NCI-H2196 (cell line): Measurements from ENCODE around the gene EFCAB11.

Experiments
- DNase-seq: peaks from one replicate; lab custom pipeline; 2025; ENCODE audit not compliant: unreplicated experiment; lab: John Stamatoyannopoulos, UW

Gene EFCAB11

GRCh38 chr14:89828471-89829165, 125.9 kb downstream of the EFCAB11 start:
- no peak for DNase-seq

DNA sequence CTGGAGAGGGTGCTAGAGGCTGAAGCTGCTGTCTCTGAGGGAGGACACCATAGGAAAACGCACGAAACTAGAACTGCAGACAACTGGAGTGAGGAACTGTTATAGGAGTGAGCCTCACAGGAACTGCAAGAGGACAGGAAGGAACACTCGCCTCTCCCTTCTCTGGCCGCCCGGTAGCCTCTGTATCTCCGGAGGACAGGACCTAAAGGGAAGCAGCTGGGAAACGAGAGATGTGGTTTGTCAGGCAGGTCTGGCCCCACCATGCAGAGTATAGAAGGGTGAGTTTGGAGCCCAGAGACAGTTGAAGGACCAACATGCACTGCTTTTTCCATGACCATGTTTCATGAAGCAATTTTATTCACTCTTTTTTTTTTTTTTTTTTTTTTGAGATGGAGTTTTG, 127.3 kb downstream of the EFCAB11 start:
- DNase-seq: no peak

DNA sequence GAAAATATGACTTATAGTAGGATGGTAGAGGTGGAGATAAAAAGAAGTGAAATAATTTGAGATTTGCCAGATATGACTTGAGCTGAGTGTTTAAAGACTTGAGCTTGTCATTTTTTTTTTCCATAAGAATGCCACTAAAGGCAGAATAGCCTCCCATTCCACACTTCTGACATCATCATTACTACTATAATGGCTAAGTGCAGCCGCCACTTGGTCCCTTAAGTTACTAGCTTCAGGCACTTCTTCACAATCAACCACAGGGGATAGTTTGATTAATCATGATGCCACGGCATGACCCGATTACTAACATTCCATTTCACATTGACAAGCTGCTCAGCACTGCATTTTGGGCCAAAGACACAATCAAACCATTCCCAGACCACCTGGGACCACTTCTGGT, 127.9 kb downstream of the EFCAB11 start:
- DNase-seq: no peak

DNA sequence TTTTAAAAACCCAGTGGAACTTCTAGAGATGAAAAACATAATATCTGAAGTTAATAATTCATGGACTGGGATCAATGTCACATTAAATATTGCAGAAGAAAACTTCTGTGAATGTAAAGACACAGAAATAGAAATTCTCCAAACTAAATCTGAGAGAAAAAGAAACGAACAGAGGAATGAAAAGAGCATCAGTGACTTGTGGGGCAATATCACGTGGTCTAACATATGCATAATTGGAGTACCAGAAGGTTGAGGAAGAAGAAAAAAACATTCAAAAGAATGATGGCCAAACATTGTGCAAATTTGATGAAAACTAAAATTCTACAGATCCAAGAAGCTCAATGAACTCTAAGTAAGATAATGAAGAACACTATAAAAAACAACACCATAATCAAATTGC, 130.8 kb downstream of the EFCAB11 start:
- DNase-seq: no peak

DNA sequence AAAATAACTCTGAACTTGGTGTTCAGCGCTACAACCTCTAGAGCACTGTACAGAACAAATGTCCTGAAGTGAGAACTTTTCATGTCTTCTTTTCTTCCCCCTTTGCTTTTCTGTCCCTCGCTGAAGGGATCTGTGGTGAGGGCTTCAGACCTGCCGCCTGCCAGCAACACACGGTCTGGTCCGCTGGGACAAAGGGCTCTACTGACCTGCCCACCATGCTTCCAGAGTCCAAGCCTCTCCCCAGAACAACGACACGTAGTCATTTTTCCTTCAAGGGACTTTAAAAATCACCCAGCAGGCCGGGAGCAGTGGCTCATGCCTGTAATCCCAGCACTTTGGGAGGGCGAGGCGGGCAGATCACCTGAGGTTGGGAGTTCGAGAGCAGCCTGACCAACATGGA, 140.4 kb downstream of the EFCAB11 start:
- no peak for DNase-seq

DNA sequence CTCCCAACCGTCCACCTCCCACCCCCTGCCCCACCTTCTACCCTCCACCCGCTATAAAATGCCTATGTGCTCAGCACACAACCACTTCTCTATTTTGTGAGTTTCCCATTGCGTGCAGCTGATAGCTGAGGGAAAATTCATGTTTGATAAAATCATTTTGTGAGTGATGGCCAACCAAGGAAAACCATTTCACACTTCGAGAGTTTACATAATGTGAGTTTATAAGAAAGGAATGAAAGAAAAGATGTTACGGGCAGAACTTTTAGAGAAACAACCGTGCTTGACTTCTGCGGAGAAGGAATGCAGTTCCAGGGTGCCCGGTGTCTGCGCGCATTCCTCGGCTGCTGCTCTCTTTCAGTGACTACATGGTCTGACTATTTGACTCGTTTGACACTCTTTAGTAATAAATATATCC, 140.9 kb downstream of the EFCAB11 start:
- no peak for DNase-seq

- no peak for DNase-seq
These were observed 142.5 kb downstream of the EFCAB11 start for GRCh38 chr14:89811954-89812575.

DNA sequence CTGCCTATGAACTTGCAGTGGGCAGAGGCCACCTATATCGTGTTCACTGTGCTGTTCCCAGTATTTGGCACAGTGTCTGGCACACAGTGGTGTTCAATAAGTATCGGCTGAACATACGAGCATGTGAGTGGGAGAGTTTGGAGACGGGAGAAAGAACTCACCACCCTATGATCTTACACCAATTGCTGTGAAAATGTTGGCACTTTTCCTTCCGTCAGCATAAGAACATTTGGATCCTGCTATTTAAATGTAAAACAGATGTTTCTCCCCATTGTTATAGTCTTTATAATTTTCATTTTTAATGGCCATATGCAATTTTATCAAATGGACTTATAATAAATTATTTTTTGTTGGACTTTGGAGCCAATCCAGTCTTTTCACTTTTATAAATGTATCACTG, 144.4 kb downstream of the EFCAB11 start:
- no peak for DNase-seq

- DNase-seq: no peak
These were observed 146.6 kb downstream of the EFCAB11 start for GRCh38 chr14:89807892-89808291.

GRCh38 chr14:89807151-89807550, 147.4 kb downstream of the EFCAB11 start:
- DNase-seq: no peak

DNA sequence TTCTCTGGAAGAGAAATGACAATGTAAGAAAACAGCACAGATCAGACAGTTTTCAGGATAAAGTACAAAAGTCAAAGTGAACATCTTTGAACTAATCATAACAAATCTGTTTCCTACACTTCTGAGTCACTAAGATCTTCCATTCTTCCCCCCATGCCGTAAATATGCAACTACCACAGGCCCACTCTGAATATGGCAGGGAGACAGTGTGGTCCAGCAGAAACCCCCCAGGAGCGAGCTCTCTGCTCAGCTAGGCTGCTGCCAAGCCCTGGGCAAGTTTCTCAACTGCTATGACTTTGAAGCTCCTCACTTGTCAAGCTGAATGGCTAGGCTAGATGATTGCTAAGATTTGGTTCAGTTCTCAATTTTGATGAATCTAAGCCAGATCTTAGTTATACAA, 148.1 kb downstream of the EFCAB11 start:
- DNase-seq: no peak

GRCh38 chr14:89805501-89805900, 149.0 kb downstream of the EFCAB11 start:
- no peak for DNase-seq

- DNase-seq: no peak
These were observed 151.0 kb downstream of the EFCAB11 start for GRCh38 chr14:89803542-89803941.

DNA sequence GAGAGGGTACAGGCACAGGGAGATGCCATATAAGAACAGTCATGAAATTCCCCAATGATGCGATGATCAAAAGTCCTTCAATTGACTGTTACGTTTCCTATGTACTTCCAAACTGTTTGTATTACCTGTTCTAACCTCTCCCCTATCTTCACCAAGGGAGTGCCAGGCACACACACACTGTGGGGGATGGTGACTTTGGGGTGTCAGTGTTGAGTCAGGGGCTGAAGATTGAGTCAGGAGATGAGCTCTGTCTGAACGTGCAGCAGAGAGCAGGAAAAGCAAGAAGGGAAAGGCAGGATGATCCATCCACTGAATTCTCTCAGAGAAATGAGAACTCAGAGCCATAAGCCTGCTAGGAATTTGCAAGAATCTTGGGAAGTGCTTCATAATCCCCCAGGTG, 153.4 kb downstream of the EFCAB11 start:
- no peak for DNase-seq

DNA sequence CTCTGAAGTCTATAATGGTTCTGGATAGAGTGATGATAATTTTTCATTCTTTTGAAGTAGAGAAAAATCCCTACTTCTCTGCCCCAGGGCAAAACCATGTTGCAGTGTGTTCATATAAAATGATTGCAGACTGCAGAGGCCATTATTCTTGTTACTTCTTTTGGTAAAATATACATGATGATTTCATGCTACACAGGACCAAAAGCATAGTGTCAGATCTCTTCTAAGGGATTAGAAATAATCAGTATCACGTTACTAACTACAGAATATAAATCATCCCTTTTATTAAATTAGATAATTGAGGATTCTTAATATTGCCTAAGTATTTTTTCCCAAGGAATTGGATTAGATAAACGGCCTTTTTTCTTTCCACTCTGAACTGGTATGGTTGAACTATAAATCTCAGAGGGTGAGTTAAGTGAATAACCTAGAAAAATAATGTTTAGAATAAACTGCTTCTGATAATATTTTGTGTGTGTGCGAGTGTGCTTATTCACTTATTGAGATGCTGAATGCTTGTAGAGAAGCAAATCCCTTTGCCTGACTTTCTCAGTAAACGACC, 156.2 kb downstream of the EFCAB11 start:
- no peak for DNase-seq

- no peak for DNase-seq
These were observed 157.4 kb downstream of the EFCAB11 start for GRCh38 chr14:89797148-89797547.

- DNase-seq: no peak
These were observed 160.4 kb downstream of the EFCAB11 start for GRCh38 chr14:89794096-89794495.

DNA sequence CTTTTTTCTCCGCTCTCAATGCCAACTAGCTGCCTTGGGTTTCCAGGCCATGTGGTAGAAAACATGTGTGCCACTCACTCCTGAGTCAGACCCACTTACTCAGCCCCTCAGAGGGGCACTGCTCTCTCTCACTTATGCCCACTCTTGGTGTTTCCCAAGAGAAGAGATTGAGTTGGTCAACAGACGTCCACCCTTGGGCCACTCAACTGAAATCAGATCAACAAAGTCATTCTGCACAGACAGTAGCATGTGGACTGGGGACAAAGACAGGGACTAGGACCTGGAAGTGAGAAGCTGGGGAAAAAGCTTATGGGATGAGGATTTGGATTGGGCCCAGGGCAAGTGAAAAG, 161.2 kb downstream of the EFCAB11 start:
- DNase-seq: no peak

DNA sequence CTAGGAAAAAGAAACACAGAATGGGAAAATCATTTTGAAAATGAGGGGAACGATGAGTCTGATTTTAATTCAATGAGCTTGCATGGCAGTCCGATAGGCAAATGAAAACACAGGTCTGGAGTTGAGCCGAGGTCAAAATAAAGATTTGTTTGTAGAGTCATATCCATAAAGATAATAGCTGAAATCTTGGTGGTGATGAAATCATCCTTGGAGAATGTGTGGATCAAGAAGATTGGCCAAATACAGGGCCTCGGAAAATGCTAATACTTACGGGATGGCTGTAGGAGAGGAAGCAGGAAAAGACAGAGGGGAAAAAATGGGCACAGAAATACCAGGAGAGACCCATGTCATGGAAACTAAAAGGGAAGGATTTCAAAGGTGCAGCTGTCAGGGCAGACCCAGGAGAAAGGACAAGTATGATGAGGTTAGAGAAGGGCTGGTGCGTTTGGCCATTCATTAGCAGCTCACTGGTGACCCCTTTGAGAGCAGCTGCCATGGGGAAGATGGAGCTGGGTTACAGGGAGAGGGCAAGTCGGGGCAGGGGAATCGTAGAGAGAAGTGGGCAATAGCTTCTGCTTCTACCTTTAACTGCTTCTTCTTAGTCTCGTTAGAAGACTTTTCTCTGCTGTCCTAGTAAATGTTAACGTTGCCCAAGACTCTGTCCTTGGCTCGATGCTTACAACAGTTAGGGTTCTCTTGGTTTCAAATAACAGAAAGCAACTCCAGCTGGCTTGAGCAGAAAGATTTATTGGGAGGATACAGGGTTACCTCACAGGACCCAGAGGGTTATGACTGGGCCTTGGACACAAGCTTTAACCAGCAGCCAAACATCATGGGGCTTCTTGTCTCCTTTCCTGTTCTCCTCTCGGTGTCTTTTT, 161.8 kb downstream of the EFCAB11 start:
- no peak for DNase-seq

DNA sequence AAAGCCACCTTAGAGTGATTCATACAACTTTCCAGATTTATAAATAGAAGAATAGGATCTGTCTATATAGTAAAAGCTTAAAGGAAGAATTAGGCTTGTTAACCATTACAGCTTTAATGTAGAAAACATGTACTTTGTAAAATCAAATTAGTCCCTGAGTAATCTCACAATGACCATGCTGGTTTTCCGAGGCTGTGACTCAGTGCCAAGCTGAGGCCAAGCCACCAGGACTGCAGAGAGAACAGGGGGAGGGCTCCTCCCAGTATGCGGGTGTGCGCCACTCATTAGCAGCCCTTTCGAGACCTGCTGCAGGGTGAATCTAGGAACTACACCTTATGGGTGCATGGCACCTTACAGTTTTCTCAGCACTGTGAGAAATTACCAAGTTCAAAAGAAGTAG, 167.0 kb downstream of the EFCAB11 start:
- DNase-seq: no peak

DNA sequence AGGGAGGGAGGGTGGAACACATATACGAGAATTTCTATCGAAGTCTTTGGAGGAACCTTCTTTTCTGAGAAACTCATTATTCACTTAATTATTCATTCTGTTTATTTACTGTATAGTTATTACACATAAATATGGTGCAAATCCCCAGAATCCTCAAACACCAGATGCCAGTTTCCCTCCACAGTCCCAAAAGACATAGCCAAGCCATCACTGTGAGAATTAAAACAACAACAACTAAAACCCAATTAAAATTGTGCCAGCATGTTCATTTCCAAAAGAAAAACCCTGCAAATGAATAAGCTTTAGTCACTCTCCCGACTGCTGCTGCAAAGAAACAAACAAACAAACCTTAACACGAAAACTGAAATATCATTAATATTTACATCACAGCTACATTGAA, 173.5 kb downstream of the EFCAB11 start:
- no peak for DNase-seq

DNA sequence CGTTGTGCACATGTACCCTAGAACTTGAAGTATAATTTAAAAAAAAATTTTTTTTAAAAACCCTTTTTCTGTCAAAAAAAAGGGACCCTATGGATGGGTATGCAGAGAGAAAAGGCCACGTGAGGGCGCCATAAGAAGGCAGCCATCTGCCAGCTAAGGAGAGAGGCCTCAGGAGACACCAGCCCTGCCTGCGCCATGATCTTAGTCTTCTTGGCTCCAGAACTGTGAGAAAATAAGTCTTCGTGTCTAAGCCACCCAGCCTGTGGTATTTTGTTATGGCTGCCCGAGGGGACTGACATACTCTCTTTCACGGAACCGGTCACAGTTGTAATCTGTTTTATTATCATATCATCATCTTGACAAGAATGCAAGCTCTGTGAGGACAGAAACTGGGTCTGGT, 174.8 kb downstream of the EFCAB11 start:
- no peak for DNase-seq
